Muscle of arm (tissue), 14 donors: ENCODE data around the gene LAIR1. TPM values are rescaled to one million over a fixed set of nuclear protein-coding genes. Genes with fewer than 3 reads are reported as not detected.
A peak's percentile ranks its signal among the peaks of the same experiment; 100 is the strongest.
"Not testable (repeated sequence)": the region's sequence is repeated elsewhere in the genome, so short reads cannot be mapped to it uniquely, and the experiment has no call there.

Source experiments
- DNase-seq: peaks from one replicate; pipeline ENCODE4 v3.0.0-alpha.2; 2013
- long read RNA-seq, 11 donors: transcript quantifications; one replicate each; lab custom pipeline, GENCODE V29; 2026
- polyA plus RNA-seq, 12 donors: library from polyadenylated mRNA; unstranded; fragments of 120-200 nt; gene quantifications; one replicate each; pipeline ENCODE4 v1.2.1, GENCODE V29; 2013; ENCODE audit not compliant: insufficient read length in 12 of 12

LAIR1 gene
- polyA plus RNA-seq: 10 to 100 TPM in 2 of 12 donors, 1 to 10 TPM in 8, not detected in 2; 5.6 to 14.3 (median 6.7) TPM
- long read RNA-seq, donor 1: 0 reads
- long read RNA-seq, donor 2, full-length matches to known transcripts: 2 of 2 reads
- long read RNA-seq, donor 2, partial matches to known transcripts: 0 of 2 reads
- long read RNA-seq, donor 2, other reads (novel, unspliced or antisense): 0 of 2 reads
- long read RNA-seq, donor 3, full-length matches to known transcripts: 1 of 1 reads
- long read RNA-seq, donor 3, partial matches to known transcripts: 0 of 1 reads
- long read RNA-seq, donor 3, other reads (novel, unspliced or antisense): 0 of 1 reads
- long read RNA-seq, donor 4, full-length matches to known transcripts: 2 of 2 reads
- long read RNA-seq, donor 4, partial matches to known transcripts: 0 of 2 reads
- long read RNA-seq, donor 4, other reads (novel, unspliced or antisense): 0 of 2 reads
- long read RNA-seq, donor 5, full-length matches to known transcripts: 3 of 3 reads
- long read RNA-seq, donor 5, partial matches to known transcripts: 0 of 3 reads
- long read RNA-seq, donor 5, other reads (novel, unspliced or antisense): 0 of 3 reads
- long read RNA-seq, donor 6, full-length matches to known transcripts: 1 of 1 reads
- long read RNA-seq, donor 6, partial matches to known transcripts: 0 of 1 reads
- long read RNA-seq, donor 6, other reads (novel, unspliced or antisense): 0 of 1 reads
- long read RNA-seq, donor 7: 0 reads
- long read RNA-seq, donor 8, partial matches to known transcripts: 0 of 2 reads
- long read RNA-seq, donor 8, other reads (novel, unspliced or antisense): 0 of 2 reads
- long read RNA-seq, donor 9, full-length matches to known transcripts: 2 of 2 reads
- long read RNA-seq, donor 9, partial matches to known transcripts: 0 of 2 reads
- long read RNA-seq, donor 9, other reads (novel, unspliced or antisense): 0 of 2 reads
- long read RNA-seq, donor 10: 0 reads
- long read RNA-seq, donor 11, full-length matches to known transcripts: 4 of 4 reads
- long read RNA-seq, donor 11, partial matches to known transcripts: 0 of 4 reads
- long read RNA-seq, donor 11, other reads (novel, unspliced or antisense): 0 of 4 reads

- DNase-seq: peak; percentile 27
These were observed at the start of gene LAIR1 for GRCh38 chr19:54364775-54365257. Gene LAIR1 (minus strand): TSS chr19:54364931. CDS start chr19:54364804, 127 bp downstream.

- DNase-seq: no peak
These were observed 49.4 kb upstream of the LAIR1 start for GRCh38 chr19:54414156-54414555.

- DNase-seq: no peak
These were observed 48.1 kb upstream of the LAIR1 start for GRCh38 chr19:54412877-54413276.

- no peak for DNase-seq
These were observed 46.3 kb upstream of the LAIR1 start for GRCh38 chr19:54411033-54411432.

- no peak for DNase-seq
These were observed 43.8 kb upstream of the LAIR1 start for GRCh38 chr19:54408456-54409026.

- no peak for DNase-seq
These were observed 43.0 kb upstream of the LAIR1 start for GRCh38 chr19:54407780-54408179.

- DNase-seq: no peak
These were observed 40.9 kb upstream of the LAIR1 start for GRCh38 chr19:54405628-54406027.

- DNase-seq: no peak
These were observed 38.3 kb upstream of the LAIR1 start for GRCh38 chr19:54403054-54403453.

- DNase-seq: no peak
These were observed 36.2 kb upstream of the LAIR1 start for GRCh38 chr19:54400913-54401312.

- no peak for DNase-seq
These were observed 34.5 kb upstream of the LAIR1 start for GRCh38 chr19:54399189-54399588.

- DNase-seq: no peak
These were observed 31.0 kb upstream of the LAIR1 start for GRCh38 chr19:54395685-54396084.

- DNase-seq: no peak
These were observed 28.6 kb upstream of the LAIR1 start for GRCh38 chr19:54393381-54393780.

- no peak for DNase-seq
These were observed 27.4 kb upstream of the LAIR1 start for GRCh38 chr19:54392105-54392504.

GRCh38 chr19:54391589-54392061 lies 26.9 kb upstream of the LAIR1 start:
- DNase-seq: no peak

GRCh38 chr19:54390942-54391577 lies 26.3 kb upstream of the LAIR1 start:
- peak; percentile 53 for DNase-seq

- no peak for DNase-seq
These were observed 24.8 kb upstream of the LAIR1 start for GRCh38 chr19:54389553-54389952.

- no peak for DNase-seq
These were observed 24.0 kb upstream of the LAIR1 start for GRCh38 chr19:54388802-54389139.

- no peak for DNase-seq
These were observed 23.5 kb upstream of the LAIR1 start for GRCh38 chr19:54387991-54388801.

GRCh38 chr19:54383330-54383729 lies 18.6 kb upstream of the LAIR1 start:
- DNase-seq: no peak

GRCh38 chr19:54382041-54382440 lies 17.3 kb upstream of the LAIR1 start:
- DNase-seq: not testable (repeated sequence)
